Measurements from ENCODE around the gene CKMT1A. TPM values are rescaled to one million over a fixed set of nuclear protein-coding genes. Genes with fewer than 3 reads are reported as not detected.
A peak's percentile ranks its signal among the peaks of the same experiment; 100 is the strongest.
"Not testable (repeated sequence)": the region's sequence is repeated elsewhere in the genome, so short reads cannot be mapped to it uniquely, and the experiment has no call there.

The CKMT1A gene
- polyA plus RNA-seq (ENCODE audit: insufficient read length in 12 of 12) = 1 to 10 TPM in 1 of 12 donors, under 1 TPM in 3, not detected in 8; 0.18 to 5.3 (median 0.66) TPM
- long read RNA-seq, donor 1, partial matches to known transcripts = 0 of 6 reads
- long read RNA-seq, donor 1, other reads (novel, unspliced or antisense) = 0 of 6 reads
- long read RNA-seq, donor 2 = 0 reads
- long read RNA-seq, donor 3 = 0 reads
- long read RNA-seq, donor 4 = 0 reads
- long read RNA-seq, donor 5 = 0 reads
- long read RNA-seq, donor 6 = 0 reads
- long read RNA-seq, donor 7 = 0 reads
- long read RNA-seq, donor 8 = 0 reads
- long read RNA-seq, donor 9 = 0 reads
- long read RNA-seq, donor 10 = 0 reads
- long read RNA-seq, donor 11 = 0 reads

- DNase-seq = not testable (repeated sequence)
These were observed at the start of gene CKMT1A for GRCh38 chr15:43693148-43694022. TSS of gene CKMT1A (plus strand) at chr15:43693859. CDS start at chr15:43694051, 192 bp downstream.

GRCh38 chr15:43648649-43649429 is 44.8 kb upstream of the CKMT1A start, which contains the start of gene CATSPER2:
TSS of gene CATSPER2 (minus strand) at chr15:43648844. CDS start at chr15:43648061, 783 bp downstream.
- no peak for DNase-seq

GRCh38 chr15:43649430-43649926 is 44.2 kb upstream of the CKMT1A start:
- DNase-seq = not testable (repeated sequence)

- not testable (repeated sequence) for DNase-seq
These were observed 33.9 kb upstream of the CKMT1A start for GRCh38 chr15:43659727-43660126.

GRCh38 chr15:43662293-43662692 is 31.4 kb upstream of the CKMT1A start:
- not testable (repeated sequence) for DNase-seq

- not testable (repeated sequence) for DNase-seq
These were observed 30.3 kb upstream of the CKMT1A start for GRCh38 chr15:43663333-43663732.

- DNase-seq = not testable (repeated sequence)
These were observed 27.5 kb upstream of the CKMT1A start for GRCh38 chr15:43666177-43666576.

- DNase-seq = not testable (repeated sequence)
These were observed 19.5 kb upstream of the CKMT1A start for GRCh38 chr15:43674175-43674574.

- not testable (repeated sequence) for DNase-seq
These were observed 3.9 kb upstream of the CKMT1A start for GRCh38 chr15:43689604-43690301.

- not testable (repeated sequence) for DNase-seq
These were observed 980 bp upstream of the CKMT1A start for GRCh38 chr15:43692679-43693078.

- DNase-seq = no peak
These were observed 8.5 kb downstream of the CKMT1A start for GRCh38 chr15:43702174-43702573.

GRCh38 chr15:43702701-43703424 is 9.2 kb downstream of the CKMT1A start:
- no peak for DNase-seq

GRCh38 chr15:43710431-43711131 is 16.9 kb downstream of the CKMT1A start:
- not testable (repeated sequence) for DNase-seq

- no peak for DNase-seq
These were observed 29.5 kb downstream of the CKMT1A start for GRCh38 chr15:43723151-43723550.

- not testable (repeated sequence) for DNase-seq
These were observed 32.6 kb downstream of the CKMT1A start for GRCh38 chr15:43726306-43726705.

GRCh38 chr15:43728053-43728725 is 34.5 kb downstream of the CKMT1A start:
- DNase-seq = not testable (repeated sequence)

GRCh38 chr15:43735416-43735815 is 41.8 kb downstream of the CKMT1A start:
- DNase-seq = no peak

- DNase-seq = peak; percentile 92
These were observed 52.7 kb downstream of the CKMT1A start, which contains the start of gene PDIA3 for GRCh38 chr15:43746245-43746902. TSS of gene PDIA3 (plus strand) at chr15:43746438. CDS start at chr15:43746540, 102 bp downstream.

Measured in muscle of arm (tissue), 14 donors.